ENCODE data around the gene PDSS1. TPM values are rescaled to one million over a fixed set of nuclear protein-coding genes. Genes with fewer than 3 reads are reported as not detected.
"Not testable (repeated sequence)": the region's sequence is repeated elsewhere in the genome, so short reads cannot be mapped to it uniquely, and the experiment has no call there.

PDSS1 gene
- total and polyA plus RNA-seq, 2 experiments from 2014 or later: 3.7 to 10.5 TPM

DNA sequence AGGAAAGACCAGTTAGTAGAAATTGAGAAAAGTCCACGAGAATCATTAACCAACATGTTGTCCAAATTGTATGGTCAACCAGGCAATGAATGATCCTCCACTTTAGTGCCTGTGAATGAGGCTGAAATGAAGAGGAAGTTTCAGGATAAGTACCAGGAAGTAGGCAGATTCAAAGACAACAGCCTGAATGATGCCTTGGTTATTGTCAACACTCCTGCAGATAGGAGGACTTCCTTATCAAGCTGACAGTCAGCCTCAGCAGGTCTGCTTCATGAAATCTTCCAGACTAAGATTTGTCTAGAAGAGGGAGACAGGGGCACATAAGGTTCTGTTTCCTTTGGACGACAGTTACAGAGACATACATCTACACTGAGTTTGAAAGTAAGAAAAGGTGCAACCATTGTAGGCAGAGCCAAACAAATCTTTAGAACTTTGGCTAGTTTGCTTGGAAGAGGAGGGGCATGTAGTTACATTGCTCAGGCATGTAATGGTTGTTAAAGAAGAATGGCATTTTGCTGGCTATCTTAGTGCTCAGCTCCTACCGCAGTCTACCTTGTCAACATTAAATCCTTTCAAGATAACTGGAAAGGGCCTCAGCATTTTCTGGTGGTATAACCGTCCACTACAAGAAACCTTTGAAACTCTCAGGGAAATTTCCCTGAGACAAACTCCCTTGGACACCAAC is 81.8 kb downstream of the PDSS1 start:
- H3K27ac ChIP-seq: peak overlapping the region; percentile 76
- H3K36me3 ChIP-seq: no peaks in the 10 kb centered on the region
- no peaks in the 10 kb centered on the region for H3K9me3 ChIP-seq (ENCODE audit: low read depth)
- peaks cover 30% of the 10 kb centered on the region for H3K4me1 ChIP-seq (ENCODE audit: low read depth)
- H3K27me3 ChIP-seq: no peaks in the 10 kb centered on the region
- H3K4me3 ChIP-seq: no peak overlapping the region
- no peak for DNase-seq (ENCODE audit: low read depth in 1 of 2, low spot score in 1 of 2)
- TF ChIP-seq, protein P1, sequence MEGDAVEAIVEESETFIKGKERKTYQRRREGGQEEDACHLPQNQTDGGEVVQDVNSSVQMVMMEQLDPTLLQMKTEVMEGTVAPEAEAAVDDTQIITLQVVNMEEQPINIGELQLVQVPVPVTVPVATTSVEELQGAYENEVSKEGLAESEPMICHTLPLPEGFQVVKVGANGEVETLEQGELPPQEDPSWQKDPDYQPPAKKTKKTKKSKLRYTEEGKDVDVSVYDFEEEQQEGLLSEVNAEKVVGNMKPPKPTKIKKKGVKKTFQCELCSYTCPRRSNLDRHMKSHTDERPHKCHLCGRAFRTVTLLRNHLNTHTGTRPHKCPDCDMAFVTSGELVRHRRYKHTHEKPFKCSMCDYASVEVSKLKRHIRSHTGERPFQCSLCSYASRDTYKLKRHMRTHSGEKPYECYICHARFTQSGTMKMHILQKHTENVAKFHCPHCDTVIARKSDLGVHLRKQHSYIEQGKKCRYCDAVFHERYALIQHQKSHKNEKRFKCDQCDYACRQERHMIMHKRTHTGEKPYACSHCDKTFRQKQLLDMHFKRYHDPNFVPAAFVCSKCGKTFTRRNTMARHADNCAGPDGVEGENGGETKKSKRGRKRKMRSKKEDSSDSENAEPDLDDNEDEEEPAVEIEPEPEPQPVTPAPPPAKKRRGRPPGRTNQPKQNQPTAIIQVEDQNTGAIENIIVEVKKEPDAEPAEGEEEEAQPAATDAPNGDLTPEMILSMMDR (IDR thresholded peaks at IDR 0.05; ENCODE audit: low read depth, low read length): no peak

DNA sequence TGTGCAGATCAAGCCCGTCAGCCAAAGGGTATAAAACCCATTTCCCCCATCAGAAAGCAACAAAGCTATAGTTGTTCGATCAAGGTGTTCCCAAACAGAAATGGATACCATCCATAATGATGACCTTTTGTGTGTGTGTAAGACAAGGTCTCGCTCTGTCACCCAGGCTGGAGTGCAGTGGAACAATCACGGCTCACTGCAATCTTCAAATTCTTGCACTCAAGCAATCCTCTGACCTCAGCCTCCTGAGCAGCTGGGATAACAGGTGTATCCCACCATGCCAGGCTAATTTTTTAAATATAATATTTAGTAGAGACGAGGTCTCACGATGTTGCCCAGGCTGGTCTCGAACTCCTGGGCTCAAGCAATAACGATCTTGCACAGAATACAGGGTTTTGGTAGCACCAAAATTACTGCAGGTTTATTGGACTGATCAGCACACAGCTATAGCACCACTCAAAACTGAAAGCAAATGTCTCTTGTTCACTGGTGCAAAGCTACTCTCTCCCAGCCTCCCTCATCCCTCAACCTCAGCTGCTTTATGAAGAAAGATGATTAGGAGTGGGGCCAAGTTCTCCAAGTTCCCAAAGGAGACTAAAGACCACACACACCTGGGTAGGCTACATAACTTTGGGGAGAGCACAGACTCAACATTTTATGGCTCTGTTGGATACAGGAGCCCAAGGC is 82.7 kb downstream of the PDSS1 start:
- TF ChIP-seq, protein P1 (IDR thresholded peaks at IDR 0.05; ENCODE audit: low read depth, low read length): no peak
- peak overlapping the region; percentile 76 for H3K27ac ChIP-seq
- no peaks in the 10 kb centered on the region for H3K27me3 ChIP-seq
- peaks cover 30% of the 10 kb centered on the region for H3K4me1 ChIP-seq (ENCODE audit: low read depth)
- no peak overlapping the region for H3K4me3 ChIP-seq
- H3K9me3 ChIP-seq (ENCODE audit: low read depth): no peaks in the 10 kb centered on the region
- H3K36me3 ChIP-seq: no peaks in the 10 kb centered on the region
- DNase-seq (ENCODE audit: low read depth in 1 of 2, low spot score in 1 of 2): no peak

DNA sequence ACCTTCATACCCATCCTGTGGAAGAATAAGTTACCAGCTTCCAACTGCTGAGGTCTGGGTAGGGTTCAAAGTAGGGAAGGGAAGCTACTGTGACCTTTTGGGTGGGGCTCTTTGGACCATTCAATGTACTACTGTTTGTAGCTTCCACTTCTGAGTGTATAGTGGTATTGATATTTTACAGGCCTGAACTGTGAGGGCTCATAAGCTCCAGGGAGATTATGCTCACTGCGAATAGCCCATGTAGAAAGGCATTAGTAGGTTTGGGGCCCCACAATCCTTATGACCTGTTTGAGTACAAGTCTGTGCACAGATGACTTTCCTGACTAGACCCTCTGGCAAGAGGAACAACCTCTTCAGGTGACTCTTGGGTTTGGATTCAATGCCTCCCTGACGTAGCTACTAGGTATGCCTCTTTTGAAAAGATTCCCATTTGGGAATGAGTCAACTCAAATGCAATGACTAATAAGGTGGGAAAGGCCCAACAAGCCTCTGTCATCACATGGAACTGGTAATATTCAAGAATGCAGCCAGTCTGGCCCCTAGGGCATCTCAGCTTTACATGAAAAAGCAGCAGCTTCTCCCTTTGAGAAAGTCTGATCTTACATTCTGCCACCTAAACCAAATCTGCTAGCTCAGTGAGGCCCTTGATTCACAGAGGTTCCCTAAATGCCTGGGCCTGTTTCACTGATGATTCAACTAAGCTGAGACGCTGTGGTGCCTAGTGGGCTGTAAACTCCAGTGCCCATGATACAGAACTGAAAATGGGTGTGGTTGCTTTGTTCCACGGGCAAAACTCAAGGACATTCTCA is 83.5 kb downstream of the PDSS1 start:
- H3K27me3 ChIP-seq: no peaks in the 10 kb centered on the region
- TF ChIP-seq, protein P1 (IDR thresholded peaks at IDR 0.05; ENCODE audit: low read depth, low read length): no peak
- H3K4me1 ChIP-seq (ENCODE audit: low read depth): peaks cover 30% of the 10 kb centered on the region
- no peak overlapping the region for H3K4me3 ChIP-seq
- peak overlapping the region; percentile 52 for H3K27ac ChIP-seq
- DNase-seq (ENCODE audit: low read depth in 1 of 2, low spot score in 1 of 2): peak in 1 of 2 donors; percentile 59
- H3K36me3 ChIP-seq: no peaks in the 10 kb centered on the region
- no peaks in the 10 kb centered on the region for H3K9me3 ChIP-seq (ENCODE audit: low read depth)

DNA sequence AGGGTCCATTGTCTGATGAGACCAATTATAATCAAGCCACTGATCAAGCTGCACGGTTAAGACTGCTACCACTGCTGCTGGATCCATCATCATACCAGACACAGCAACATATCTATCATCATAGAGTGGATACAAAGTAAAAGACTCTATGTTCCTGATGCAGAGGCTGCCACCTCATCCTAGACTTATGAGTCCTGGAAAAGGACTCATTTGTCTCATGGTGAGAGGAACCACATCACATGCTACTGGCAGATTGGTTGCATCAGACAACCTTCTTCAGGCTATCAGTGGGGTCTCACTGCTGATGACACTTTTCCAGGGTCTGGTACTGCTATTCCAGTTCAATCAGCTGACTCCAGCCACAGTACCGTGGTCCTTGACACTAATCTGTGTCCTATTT is 84.3 kb downstream of the PDSS1 start:
- Histone ChIP-seq H3K36me3 (no peaks in the 10 kb centered on the region), H3K4me1 (ENCODE audit: low read depth) (peaks cover 30% of the 10 kb centered on the region), H3K4me3 (no peak overlapping the region), H3K27ac (peak overlapping the region; percentile 52), H3K9me3 (ENCODE audit: low read depth) (no peaks in the 10 kb centered on the region), H3K27me3 (no peaks in the 10 kb centered on the region)
- TF ChIP-seq, protein P1 (IDR thresholded peaks at IDR 0.05; ENCODE audit: low read depth, low read length): no peak
- no peak for DNase-seq (ENCODE audit: low read depth in 1 of 2, low spot score in 1 of 2)

DNA sequence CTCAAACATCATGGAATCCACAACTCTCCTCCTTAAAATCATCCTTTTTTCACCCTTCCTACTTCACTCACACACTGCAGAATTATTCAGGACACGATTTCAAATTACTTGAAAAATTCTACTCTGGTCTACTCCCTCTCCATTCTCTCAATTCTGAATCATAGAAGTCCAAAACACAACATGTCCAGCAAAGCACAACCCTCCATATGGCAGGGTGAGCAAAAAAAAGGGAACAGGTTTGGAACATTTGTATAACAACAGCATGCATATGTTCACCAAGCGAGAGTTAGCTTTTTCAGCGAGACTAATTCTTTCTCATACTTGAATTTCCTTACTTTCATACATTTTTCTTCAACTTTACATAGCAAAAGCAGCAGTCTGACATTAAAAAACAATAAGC is 89.9 kb downstream of the PDSS1 start:
- H3K27me3 ChIP-seq: no peaks in the 10 kb centered on the region
- DNase-seq (ENCODE audit: low read depth in 1 of 2, low spot score in 1 of 2): no peak
- H3K36me3 ChIP-seq: no peaks in the 10 kb centered on the region
- no peaks in the 10 kb centered on the region for H3K4me1 ChIP-seq (ENCODE audit: low read depth)
- H3K9me3 ChIP-seq (ENCODE audit: low read depth): no peaks in the 10 kb centered on the region
- H3K27ac ChIP-seq: no peak overlapping the region
- H3K4me3 ChIP-seq: no peak overlapping the region
- TF ChIP-seq, protein P1 (IDR thresholded peaks at IDR 0.05; ENCODE audit: low read depth, low read length): no peak

DNA sequence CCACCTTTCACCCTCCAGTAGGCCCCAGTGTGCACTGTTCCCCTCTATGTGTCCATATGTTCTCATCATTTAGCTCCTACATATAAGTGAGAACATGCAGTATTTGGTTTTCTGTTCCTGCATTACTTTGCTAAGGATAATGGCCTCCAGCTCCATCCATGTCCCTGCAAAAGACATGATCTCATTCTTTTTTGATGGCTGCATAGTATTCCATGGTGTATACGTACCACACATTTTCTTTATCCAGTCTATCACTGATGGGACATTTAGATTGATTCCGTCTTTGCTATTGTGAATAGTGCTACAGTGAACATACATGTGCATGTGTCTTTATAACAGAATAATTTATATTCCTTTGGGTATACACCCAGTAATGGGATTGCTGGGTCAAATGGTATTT is 92.3 kb downstream of the PDSS1 start:
- not testable (repeated sequence) for H3K27ac ChIP-seq; H3K9me3 ChIP-seq (ENCODE audit: low read depth); H3K27me3 ChIP-seq; H3K4me1 ChIP-seq (ENCODE audit: low read depth); H3K36me3 ChIP-seq; H3K4me3 ChIP-seq; DNase-seq (ENCODE audit: low read depth in 1 of 2, low spot score in 1 of 2)

Data from cardiac muscle cell (in vitro differentiated cells and primary cell).